ENCODE measurements around the gene NAT8. TPM values are rescaled to one million over a fixed set of nuclear protein-coding genes. Genes with fewer than 3 reads are reported as not detected.

Gene NAT8
- total RNA-seq, result not detected in 2 replicates
- polyA plus RNA-seq, result 0.19 and 0.25 TPM in 2 replicates
- polyA plus RNA-seq (2011; cell fraction: cytosol; rRNA removed), result 0.14 and 0.34 TPM in 2 replicates
- polyA plus RNA-seq (2011; cell fraction: nucleus; rRNA removed), result 0.36 TPM in 1 of 2 replicates, not detected in the other
- polyA plus RNA-seq (2012), result not detected in 2 replicates
- not detected in 2 replicates for polyA minus RNA-seq
- polyA minus RNA-seq (2011; cell fraction: cytosol; rRNA and poly(A)+ RNA removed), result not detected
- polyA minus RNA-seq (2011; cell fraction: nucleus; rRNA and poly(A)+ RNA removed), result not detected in 2 replicates
- Bru-seq, nascent RNA, result not detected
- BruChase-seq, experiment 1, labeled RNA remaining after a 6-hour chase, result not detected
- BruChase-seq, experiment 2, labeled RNA remaining after a 2-hour chase, result not detected
- long read RNA-seq, result 0 reads

GRCh38 chr2:73642338-73643018, at the start of gene NAT8:
Gene NAT8 (minus strand): TSS chr2:73642422. CDS start chr2:73641628, 794 bp downstream.
- Histone ChIP-seq H4K20me1 (replicated peaks; ENCODE audit: control insufficient read depth, extremely low read depth, insufficient read depth, low read length) (no peaks in the 10 kb centered on the region), H3K9me3 (replicated peaks; ENCODE audit: control insufficient read depth, insufficient read depth, low read length) (no peaks in the 10 kb centered on the region), H2AFZ (ENCODE audit: low read depth, low read length) (no peak within 1 kb of the TSS), H3K4me2 (ENCODE audit: insufficient read depth, low read length) (no peak within 1 kb of the TSS), H3K27me3 (ENCODE audit: control insufficient read depth in 2 of 2, insufficient read depth in 2 of 2, low read length in 2 of 2) (peaks cover 0 to 3% of the 10 kb centered on the region in 2 experiments), H3K36me3 (ENCODE audit: control insufficient read depth in 2 of 2, extremely low read depth in 1 of 2, insufficient read depth in 2 of 2, low read length in 2 of 2) (no peaks in the 10 kb centered on the region), H3K4me3 (replicated peaks in 1 of 3; ENCODE audit: insufficient read depth in 1 of 3, low read depth in 1 of 3, low read length in 3 of 3) (no peak within 1 kb of the TSS), H3K4me1 (ENCODE audit: control insufficient read depth, extremely low read depth, insufficient read depth, low read length) (no peaks in the 10 kb centered on the region), H3K27ac (ENCODE audit: insufficient read depth, low read depth, low read length) (no peak within 1 kb of the TSS), H3K79me2 (ENCODE audit: control insufficient read depth, insufficient read depth, low read length) (no peaks in the 10 kb centered on the region), H3K9me1 (replicated peaks; ENCODE audit: control insufficient read depth, extremely low read depth, insufficient read depth, low read length) (no peaks in the 10 kb centered on the region), H3K9ac (replicated peaks; ENCODE audit: extremely low read depth, insufficient read depth, low read length) (no peak within 1 kb of the TSS)
- CTCF ChIA-PET, result no interaction called here
- dilution Hi-C loops (cut with MboI; ENCODE audit: extremely low pct_ligation_motif_present, low sequenced_read_pairs) (no loop called here), intact Hi-C loops (cut with micrococcal nuclease) (no loop called here)
- BruUV-seq (replicated peaks), result no TSS peak
- FAIRE-seq, result no peak
- TF ChIP-seq MAX (IDR thresholded peaks at IDR 0.05; ENCODE audit: insufficient read depth, insufficient read length) (no peak), CTCF (IDR thresholded peaks at IDR 0.05; ENCODE audit: extremely low read depth in 1 of 2, insufficient read depth in 1 of 2, low read depth in 1 of 2, low read length in 2 of 2) (no peak)
- peak; percentile 73 for DNase-seq (ENCODE audit: low read depth, low spot score)
- POLR2A ChIA-PET, result no interaction called here

All from endothelial cell of umbilical vein (primary cell).